Activated CD4-positive, CD25-positive, alpha-beta regulatory T cell (primary cell): Measurements from ENCODE around the gene FAM241B.

Experiments used
- DNase-seq, 4 experiments: peaks; one replicate each; lab custom pipeline; 2025; lab: John Stamatoyannopoulos, UW

Gene FAM241B

GRCh38 chr10:69649786-69650550 lies 19.9 kb downstream of the FAM241B start:
- DNase-seq, result no peak

- no peak for DNase-seq
Observed at GRCh38 chr10:69650589-69651261, 20.7 kb downstream of the FAM241B start.

GRCh38 chr10:69651362-69651761 lies 21.3 kb downstream of the FAM241B start:
- DNase-seq, result no peak

- DNase-seq, result no peak
Observed at GRCh38 chr10:69652111-69652856, 22.2 kb downstream of the FAM241B start.

- DNase-seq, result no peak
Observed at GRCh38 chr10:69652857-69653199, 22.8 kb downstream of the FAM241B start.

- no peak for DNase-seq
Observed at GRCh38 chr10:69653561-69653960, 23.5 kb downstream of the FAM241B start.

GRCh38 chr10:69655124-69655867 lies 25.2 kb downstream of the FAM241B start:
- no peak for DNase-seq

GRCh38 chr10:69655868-69656555 lies 26.0 kb downstream of the FAM241B start:
- no peak for DNase-seq

- no peak for DNase-seq
Observed at GRCh38 chr10:69656742-69657269, 26.8 kb downstream of the FAM241B start.

- DNase-seq, result no peak
Observed at GRCh38 chr10:69657430-69657829, 27.4 kb downstream of the FAM241B start.

- DNase-seq, result no peak
Observed at GRCh38 chr10:69657866-69658265, 27.8 kb downstream of the FAM241B start.

- DNase-seq, result no peak
Observed at GRCh38 chr10:69659241-69660038, 29.4 kb downstream of the FAM241B start.

GRCh38 chr10:69660296-69660695 lies 30.2 kb downstream of the FAM241B start:
- no peak for DNase-seq

GRCh38 chr10:69661414-69662172 lies 31.5 kb downstream of the FAM241B start:
- no peak for DNase-seq

- DNase-seq, result no peak
Observed at GRCh38 chr10:69662173-69662877, 32.3 kb downstream of the FAM241B start.

GRCh38 chr10:69662901-69663300 lies 32.9 kb downstream of the FAM241B start:
- DNase-seq, result no peak

GRCh38 chr10:69663369-69663947 lies 33.4 kb downstream of the FAM241B start:
- no peak for DNase-seq

GRCh38 chr10:69665474-69666320 lies 35.6 kb downstream of the FAM241B start:
- no peak for DNase-seq
